CD4-positive, alpha-beta T cell treated with Interleukin-10 for 1 hour (primary cell): Measurements from ENCODE around the gene RBM20.
"Not testable (repeated sequence)": the region's sequence is repeated elsewhere in the genome, so short reads cannot be mapped to it uniquely, and the experiment has no call there.

Experiments used
- DNase-seq: peaks from one replicate; pipeline ENCODE4 v3.0.0-alpha.2; 2020

The RBM20 gene

DNA sequence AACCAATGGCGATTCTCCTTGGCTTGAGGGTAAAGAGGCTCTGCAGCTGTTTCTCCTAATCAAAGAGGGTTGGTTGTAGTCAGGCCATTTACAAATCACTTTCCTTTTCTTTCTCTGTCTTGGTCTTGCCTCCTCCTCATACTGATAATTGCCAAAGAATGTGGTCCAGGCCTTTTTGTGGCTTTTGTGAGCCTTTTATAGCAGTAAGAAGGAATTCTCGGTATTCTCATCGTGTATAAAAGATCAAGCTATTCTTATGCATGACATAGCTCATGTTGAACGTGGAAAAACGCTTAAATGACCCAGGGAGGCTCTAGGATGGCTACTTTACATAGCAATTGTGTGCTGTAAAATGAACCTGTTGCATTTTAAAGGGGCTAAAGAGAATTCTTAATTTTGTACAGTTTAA, 62.6 kb downstream of the RBM20 start:
- no peak for DNase-seq

DNA sequence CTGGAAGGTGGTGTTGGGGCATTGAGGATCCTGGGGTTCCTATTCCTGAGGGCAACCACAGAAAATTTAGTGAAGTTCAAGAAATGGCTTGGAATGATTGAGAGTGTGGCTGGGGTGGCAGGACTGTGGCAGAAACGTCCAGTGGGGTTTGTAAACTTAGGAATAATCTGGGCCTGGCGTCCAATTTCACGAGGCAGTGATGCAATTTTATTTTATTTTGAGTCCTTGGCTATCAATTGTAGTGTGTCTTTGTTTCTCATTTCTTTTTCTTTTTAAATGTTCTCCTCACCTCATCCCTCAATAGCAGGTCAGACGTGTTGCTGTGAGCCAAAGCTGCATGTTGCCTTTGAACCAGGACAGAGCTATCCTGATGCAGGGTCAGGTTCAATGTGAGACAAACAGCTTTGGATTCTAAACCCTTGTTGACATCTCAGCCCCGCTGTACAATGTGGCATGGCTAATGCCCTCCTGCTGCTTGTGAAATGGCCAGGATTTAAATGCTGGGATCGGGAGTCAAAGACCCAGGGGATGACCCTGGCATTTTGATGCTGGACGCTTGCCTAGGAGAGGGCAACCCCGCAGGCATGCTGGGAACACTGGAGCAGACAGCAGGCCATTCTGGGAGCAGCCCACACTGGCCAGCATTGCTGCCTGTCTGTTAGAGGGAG, 64.8 kb downstream of the RBM20 start:
- no peak for DNase-seq

DNA sequence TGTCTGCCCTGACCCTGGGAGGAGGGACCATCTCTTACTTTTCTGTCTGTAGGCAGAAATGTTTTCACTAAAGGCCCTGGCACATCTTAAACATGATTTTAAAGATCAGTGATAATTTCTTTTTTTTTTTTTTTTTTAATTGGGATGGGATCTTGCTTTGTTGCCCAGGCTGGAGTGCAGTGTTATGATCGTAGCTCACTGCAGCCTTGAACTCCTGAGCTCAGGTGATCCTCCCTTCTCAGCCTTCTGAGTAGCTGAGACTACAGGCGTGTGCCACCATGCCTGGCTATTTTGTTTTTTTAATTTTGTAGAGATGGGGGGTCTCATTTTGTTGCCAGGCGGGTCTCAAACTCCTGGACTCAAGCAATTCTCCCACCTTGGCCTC, 65.3 kb downstream of the RBM20 start:
- DNase-seq: no peak

DNA sequence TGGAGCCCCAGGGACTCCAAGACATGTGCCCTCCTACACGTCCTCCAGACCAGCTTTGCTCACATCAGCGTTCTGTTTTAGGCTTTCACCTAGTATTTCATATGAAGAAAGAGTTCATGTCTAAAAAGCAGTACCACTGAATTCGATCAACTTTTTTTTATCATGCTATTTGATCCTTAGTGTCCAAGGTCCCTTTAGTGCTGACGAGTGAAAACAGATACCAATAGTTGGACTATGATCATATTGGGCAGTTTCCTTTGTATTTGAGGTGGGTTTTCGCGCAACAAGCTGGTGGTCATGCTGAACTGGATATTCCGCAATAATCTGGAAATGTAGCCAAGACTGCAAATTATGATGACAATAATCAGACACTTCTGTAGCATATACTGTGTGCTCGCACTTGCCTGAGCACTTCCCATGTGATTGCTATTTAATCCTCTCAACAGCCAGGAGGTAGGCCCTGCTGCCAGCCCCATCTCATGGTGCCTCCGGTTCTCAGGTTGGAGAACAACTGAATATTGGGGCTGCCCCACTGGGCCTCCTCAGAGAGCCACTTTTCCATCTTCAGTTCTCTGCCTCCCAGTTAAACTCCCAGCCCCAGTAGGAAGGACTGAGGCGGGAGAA, 65.9 kb downstream of the RBM20 start:
- DNase-seq: no peak

DNA sequence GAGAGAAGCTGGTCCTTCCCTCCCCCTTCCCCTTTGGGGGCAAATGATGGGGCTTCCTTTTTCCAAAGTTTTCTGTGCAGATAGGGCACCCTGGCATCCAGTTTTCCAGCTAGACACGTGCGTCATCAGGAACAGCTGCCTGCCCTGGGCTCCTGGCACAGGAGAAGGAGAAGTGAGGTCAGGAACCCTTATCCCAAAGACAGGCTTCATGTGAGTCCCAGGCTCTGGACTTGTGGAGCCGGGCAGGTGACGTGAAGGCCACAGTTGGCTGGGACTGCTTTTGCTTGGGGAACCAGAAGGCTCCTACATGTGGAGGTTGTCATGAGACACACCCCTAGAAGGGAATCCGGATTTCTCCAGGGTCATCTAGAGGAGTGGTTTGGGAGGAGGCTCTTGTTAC, 66.5 kb downstream of the RBM20 start:
- DNase-seq: no peak

DNA sequence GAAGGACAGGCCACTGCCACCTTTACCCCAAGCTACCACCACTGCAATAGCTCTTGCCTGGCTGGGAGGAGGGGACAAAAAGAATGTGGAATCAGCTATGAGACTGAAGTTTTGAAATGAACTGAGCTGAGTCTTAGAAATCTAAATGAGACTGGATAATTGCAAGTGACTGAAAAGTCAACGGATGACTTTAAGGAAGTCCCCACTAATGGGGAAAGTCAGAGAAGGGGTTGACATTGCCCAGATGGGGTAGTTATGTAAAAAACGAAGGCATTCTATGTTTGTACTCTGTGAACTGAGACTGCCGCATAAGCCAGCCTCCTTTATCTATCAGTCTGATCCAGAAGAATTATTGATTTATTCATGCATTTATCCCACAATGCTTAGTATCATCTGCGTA, 67.2 kb downstream of the RBM20 start:
- no peak for DNase-seq

DNA sequence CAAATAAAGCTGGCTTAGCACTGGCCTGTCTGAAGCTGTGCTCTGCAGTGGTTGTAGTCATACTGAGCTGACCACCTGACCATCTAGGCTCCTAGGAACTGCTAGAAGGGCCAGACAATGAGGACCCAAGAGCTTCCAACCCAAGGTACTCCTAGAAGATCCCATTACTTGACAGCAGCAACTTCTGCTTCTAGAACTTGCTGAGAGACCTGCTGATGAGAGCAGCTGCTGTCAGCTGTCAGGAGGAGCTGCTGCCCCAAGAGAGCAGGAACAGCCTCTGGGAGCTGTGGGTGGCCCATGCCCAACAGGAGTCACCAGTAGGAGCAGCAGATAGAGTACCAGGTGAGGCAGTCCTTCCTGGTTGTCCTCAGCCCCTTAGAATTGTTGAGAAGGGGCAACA, 70.2 kb downstream of the RBM20 start:
- DNase-seq: no peak

DNA sequence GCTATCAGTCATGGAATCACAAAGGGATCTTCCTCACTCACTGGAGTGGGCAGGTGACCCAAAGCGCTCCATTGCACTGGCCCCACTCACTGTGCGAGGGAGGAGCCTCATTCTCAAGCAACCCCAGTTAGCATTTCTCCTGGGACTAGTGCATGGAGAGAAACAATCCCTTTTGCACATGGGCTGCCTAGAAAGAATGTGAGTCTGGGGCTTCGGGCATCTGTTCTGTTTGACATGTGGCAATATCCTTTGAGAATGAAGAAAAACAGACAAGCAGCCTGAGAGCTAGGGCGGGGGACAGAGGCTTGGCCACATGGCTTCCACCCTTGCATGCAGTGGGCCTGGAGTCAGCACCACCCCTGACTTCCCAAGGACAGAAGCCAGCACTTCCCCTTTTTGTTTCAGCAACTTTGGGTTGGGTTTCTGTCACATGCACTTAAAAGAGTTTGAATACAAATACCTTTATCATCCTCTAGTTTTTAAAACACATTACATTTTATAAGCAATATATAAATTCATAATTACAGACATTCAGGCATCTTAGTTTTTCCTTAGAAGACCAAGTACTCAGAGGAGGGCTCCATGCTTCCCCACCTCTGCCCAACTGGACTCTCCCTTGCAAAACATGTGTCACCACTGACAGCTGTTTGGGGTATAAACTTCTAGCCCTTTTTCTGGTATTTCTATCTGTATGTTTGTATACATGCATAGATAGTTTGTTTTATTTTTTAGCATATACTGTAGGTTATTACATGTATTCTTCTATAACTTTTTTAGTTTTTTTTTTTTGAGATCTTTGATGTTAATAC, 73.8 kb downstream of the RBM20 start:
- no peak for DNase-seq

DNA sequence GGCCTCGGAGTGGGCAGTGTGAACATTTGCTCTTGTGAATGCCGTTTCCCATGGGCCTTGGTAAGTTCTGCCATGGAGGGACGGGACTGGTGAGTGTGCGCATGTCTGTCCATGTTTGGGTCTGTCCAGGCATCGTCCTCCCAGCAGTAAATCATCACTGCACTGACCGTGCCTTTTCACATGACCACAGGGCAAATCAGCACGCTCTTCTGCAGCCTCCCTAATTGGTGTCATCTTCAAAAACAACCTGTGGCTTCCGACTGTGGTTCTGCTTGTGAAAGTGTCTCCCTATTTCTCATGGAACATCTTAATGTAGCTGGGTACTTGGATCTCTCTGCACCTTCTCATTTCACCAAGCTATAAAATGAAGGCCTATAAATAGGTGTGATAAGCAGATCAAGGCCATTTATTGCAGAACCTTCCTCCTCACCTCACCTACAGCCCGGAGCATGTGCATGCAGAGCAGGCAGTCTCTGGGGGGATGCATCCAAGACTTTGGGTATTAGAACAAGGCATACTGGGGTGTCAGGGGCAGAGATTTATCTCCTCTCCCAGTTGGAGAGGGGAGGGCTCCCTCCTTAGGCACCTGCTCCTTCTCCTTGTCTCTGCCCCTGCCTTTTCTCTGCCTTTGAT, 77.4 kb downstream of the RBM20 start:
- no peak for DNase-seq

DNA sequence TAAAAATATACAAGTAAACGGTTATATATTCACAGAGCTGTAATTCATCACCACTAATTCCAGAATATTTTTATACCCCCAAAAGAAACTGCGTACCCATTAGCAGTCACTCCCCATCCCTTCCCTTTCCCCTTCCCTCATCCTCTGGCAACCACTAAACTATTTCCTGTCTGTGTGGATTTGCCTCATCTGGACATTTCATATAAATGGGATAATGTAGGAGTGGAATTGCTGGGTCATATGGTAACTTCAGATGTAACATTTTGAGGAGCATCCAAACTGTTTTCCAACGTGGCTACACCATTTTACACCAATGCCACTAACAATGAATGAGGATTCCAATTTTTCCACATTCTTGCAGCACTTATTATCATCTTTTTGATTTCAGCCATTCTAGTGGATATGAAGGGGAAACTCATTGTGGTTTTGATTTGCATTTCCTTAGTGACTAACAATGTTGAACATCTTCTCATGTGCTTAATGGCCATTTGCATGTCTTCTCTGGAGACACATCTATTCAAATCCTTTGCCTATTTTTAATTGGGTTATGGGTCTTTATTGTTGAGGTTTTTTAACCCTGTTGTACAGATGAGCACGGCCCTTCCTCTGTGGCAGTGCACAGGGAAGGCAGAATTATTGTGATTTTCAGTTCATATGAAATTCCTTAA, 79.2 kb downstream of the RBM20 start:
- no peak for DNase-seq

DNA sequence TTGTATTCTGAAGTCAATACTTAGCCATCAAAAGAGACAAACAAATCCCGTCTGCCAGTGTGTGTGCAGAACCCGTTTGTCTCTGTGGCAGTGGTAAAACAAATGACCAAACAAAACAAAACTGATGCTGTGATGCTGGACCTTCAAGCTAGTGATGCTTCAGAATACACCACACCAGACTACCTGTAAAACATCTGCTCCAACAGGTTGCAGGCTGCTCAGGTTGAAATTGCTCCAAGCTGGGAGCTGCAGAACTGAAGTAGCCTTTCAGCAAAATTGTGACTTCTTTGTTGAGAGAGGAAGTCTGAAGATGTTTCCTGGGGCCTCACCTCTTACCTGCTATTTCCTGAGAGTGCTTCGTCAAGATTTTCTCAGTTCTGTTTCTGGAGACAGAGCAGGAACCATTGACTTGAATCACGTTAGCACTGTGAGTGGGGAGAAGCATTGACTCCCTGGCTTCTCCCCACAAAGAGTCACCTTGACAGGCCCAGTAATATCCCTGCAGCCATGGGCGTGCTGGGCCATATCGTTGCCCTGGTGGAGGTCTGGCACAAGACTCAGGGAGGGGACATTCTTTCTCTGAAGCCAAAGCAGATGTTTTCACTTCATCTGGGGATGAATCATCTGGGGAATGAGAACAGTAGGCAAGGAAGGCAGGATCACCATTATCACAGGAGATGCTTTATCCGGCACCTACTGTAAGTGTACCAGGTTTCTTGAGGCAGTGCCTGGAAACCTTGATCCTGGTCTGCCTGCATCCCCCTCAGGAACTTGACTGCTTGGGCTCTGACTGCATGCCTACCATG, 80.2 kb downstream of the RBM20 start:
- DNase-seq: no peak

DNA sequence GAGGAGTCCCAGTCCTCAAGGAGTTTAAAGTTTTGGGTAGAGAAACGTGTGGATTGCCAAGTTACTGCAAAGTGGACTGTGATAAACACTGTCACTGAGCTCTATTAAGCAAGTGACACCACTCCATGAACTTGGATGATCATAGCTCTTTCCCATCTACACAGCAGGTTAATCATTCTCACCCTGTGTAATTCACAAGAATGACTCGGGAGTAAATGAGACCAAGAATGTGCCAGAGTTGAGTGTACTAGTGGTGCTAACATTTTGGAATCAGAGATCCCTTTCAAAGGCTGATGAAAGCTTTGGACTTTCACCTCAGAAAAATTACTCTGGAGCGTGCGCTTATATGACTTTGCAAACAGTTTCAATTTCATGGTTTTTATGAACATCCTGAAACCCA, 80.8 kb downstream of the RBM20 start:
- DNase-seq: no peak

DNA sequence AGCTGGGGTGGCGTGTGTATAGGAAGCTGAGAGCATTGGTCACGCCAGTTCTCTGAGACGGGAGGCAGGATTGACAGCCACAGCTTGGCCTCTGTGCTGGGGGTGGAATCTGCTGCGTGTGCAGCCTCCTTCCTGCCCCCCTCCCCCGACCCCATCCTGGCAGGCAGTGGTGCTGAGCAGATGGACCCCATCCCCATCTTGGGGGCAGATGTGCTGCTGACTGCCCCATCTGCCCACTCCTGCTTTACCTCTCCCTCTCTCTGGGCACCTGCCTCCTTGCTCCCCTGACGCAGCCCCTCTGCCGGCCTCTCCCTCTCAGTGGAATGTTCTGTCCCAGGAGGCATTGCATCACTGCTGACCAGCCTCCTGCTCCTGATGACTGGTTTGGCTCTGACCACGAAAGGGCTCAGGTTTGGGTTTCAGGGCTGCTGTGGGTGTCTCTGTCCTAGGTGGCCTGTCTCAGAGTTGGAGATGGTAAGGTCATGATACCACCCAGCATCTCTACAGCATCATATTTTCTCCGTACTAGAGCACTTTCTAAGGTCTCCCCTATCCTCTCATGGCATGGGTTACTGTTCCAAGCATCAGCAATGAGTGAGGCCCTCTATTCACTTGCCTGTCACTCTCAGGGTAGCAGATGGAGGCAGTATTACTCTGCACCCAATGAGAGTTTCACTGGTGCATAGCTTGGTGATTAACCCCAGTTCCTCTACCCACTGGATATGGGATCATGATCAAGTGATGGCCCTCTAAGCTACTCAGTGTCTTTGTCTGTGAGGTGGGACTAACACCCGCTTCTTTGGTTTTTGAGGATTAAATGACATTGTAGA, 81.9 kb downstream of the RBM20 start:
- DNase-seq: no peak

DNA sequence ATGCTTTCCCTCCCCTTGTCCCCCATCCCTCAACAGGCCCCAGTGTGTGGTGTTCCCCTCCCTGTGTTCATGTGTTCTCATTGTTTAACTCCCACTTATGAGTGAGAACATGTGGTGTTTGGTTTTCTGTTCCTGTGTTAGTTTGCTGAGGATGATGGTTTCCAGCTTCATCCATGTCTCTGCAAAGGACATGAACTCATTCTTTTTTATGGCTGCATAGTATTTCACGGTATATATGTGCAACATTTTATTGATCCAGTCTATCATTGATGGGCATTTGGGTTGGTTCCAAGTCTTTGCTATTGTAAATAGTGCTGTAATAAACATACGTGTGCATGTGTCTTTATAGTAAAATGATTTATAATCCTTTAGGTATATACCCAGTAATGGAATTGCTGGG, 83.6 kb downstream of the RBM20 start:
- not testable (repeated sequence) for DNase-seq

DNA sequence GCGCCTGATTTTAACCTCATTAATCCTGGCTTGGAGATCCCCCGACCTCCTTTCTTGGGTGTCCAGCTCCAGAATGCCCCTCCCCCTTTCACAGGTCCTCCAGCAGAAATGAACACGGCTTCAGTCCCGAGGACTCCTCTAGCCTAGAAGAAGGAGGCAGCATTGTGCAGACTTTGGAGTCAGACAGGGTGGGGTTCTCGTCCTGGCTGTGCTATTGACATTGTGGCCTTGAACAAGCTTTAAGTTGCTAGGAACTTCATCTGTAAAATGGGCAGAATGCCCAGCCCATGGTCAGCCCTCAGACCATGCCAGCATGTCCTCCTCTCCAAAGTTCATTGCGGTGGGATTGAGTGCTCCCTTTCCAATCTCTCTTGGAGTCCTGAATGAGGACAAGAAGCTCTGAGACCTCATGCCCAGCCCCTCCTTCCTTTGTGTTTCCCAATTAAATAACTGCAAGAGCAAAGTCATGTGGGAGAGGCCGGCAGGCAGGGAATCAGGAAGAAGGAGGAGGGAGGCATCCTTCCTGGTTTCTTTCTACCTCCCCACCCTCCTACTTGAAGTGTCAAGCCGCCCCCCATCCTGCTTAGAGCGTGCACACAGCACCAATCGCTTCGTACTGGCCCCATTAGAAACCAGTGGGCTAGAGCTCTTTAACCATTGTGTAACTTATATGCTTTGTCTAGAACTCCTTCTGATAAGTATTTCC, 86.4 kb downstream of the RBM20 start:
- no peak for DNase-seq

DNA sequence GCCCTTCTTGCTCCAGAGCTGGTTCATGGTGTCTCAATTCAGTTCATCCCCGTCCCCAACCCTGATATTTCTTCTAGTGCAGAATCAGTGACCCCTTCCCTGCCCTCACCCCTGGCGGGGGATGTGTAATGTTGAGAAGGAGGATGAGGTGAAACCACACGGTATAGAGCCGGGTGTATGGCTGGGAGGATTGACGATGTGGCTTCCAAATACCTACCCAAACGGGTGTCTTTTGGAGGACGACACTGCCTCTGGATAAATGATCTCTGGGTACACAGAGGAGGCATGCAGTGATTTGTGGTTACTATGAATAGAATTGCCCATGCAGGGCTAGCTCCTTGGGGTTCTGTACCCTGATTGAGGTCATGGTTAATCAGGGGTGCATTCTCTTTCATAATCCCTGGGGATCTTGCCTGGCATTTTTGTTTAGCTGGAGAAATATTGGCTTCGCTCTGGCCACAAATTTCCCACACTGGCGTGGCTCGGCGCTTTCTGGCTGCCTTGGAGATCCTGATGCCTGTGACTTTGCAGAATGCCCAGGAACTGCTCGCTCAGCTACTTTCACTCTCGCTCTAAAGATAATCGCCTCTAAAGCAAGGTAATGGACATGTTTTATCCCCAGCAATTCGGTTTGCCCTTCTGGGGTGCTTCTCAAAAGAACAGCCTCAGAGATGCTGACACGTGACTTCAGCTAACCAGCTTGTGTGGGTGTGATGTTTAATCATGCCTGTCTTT, 89.2 kb downstream of the RBM20 start:
- DNase-seq: no peak

DNA sequence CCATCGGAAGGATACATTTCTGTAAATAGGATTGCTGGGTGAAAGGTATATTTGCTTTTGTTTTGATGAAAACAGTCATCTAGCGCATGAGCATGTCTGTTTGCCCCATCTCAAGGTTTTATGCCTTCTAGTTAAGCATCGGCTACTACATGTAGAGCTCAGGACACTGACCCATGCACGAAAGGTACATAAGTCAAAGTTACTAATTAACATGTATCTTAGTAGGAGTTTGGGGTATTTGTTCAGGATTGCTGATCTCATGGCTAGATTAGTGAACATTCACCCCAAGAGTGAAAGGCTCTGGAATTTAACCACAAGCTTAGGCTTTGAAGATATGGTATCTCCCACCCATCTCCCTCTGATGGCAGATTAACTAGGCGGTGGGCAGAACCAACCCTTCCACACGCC, 91.5 kb downstream of the RBM20 start:
- DNase-seq: no peak

DNA sequence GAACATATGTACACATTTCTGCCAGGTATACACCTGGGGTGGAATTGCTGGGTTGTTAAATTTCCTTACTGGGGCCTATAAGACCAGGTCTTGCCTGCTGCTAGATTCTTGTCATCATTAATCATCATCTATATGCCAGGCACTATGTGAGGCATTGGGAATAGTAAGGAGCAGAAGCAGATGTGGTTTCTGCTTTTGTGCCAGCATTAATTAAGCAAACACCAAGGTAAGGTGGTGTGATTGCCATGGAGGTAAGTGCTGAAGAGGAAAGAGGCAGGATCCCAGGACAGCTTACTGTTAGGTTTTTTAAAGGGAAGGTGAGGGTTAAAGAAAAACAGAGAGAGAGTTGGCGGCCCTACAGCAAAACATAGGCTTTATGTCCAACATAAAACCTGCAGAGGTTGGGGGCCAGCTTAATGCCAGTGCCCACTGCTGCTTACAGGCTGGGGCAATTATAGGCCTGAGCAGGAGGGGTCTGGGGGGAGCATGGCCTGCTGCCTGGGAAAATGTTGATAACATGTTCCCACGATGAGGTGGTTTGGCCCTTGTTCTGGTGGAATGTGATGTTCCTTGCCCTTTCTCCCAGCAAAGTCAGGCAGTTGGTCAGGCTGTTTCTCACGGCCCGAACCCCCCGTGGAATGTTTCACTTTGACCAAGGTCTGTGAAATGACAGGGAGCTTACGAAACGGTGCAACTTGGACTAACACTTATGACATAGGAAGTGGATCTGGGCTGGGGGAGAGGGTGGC, 93.9 kb downstream of the RBM20 start:
- DNase-seq: no peak

DNA sequence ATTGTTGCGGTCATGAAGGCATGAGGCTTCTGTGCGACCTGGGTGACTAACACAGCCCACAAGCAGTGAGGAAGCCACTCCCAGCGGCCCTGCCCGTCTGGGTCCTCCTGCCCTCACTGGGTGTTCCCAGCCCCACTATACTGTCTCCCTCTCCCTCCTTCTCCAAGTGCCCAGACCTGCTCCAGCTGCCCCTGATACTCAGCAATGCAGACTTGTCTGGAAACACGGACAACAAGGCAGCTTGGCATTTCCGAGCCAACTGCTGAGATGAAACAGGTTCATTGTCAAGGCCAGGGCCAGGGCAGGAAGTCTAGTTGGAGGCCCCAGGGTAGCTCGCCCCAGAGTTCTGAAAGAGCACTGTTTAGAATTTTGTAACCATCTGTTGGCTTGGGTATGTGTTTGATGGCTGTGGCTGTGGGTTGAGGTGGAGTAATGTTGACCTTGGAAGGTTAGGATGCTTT, 95.7 kb downstream of the RBM20 start:
- no peak for DNase-seq
